Urinary bladder (tissue), 4 donors: ENCODE measurements around the gene ME2. TPM values are rescaled to one million over a fixed set of nuclear protein-coding genes. Genes with fewer than 3 reads are reported as not detected.
"Not testable (repeated sequence)": the region's sequence is repeated elsewhere in the genome, so short reads cannot be mapped to it uniquely, and the experiment has no call there.

Source experiments
- DNase-seq: peaks from one replicate; pipeline ENCODE4 v3.0.0-alpha.2; 2015; ENCODE audit errors: extremely low spot score
- H3K27ac ChIP-seq: one replicate; pipeline ENCODE4 v1.5.1; 2013; ENCODE audit warnings: low read depth, mild to moderate bottlenecking, moderate library complexity
- H3K36me3 ChIP-seq: one replicate; pipeline ENCODE4 v1.6.1; 2013; ENCODE audit warnings: mild to moderate bottlenecking, moderate library complexity; ENCODE audit not compliant: insufficient read depth
- H3K4me1 ChIP-seq: one replicate; pipeline ENCODE4 v1.6.1; 2013; ENCODE audit warnings: mild to moderate bottlenecking, moderate library complexity; ENCODE audit not compliant: insufficient read depth
- H3K4me3 ChIP-seq: one replicate; pipeline ENCODE4 v1.5.1; 2013; ENCODE audit warnings: low read depth, low read length
- WGBS: extraction: QIAGEN DNeasy Blood & Tissue Kit; methylation state at CpG from one replicate; pipeline ENCODE4 v1.1.7; 2013; 5-methylcytosine and 5-hydroxymethylcytosine counted together
- polyA plus RNA-seq: library from polyadenylated mRNA; stranded (reverse); fragments of 200-250 nt; gene quantifications from one replicate; pipeline ENCODE4 v1.2.3, GENCODE V29; 2013
- total RNA-seq: library from RNA; depleted of rRNA; stranded (reverse); fragments of >200 nt; gene quantifications from one replicate; pipeline ENCODE4 v1.2.3, GENCODE V29; 2014
- donor health status: healthy with polysubstance abuse.
- donor health status: healthy.

ME2 gene
- total and polyA plus RNA-seq, 2 donors, result 30.9 to 66.0 TPM

GRCh38 chr18:50911006-50911405, 32.1 kb downstream of the ME2 start:
- H3K36me3 ChIP-seq, result peaks cover 2% of the 10 kb centered on the region
- WGBS, result 96% methylated on average over 1 of the region's 1 CpG
- no peak overlapping the region for H3K4me3 ChIP-seq
- H3K27ac ChIP-seq, result no peak overlapping the region
- DNase-seq, result no peak
- no peaks in the 10 kb centered on the region for H3K4me1 ChIP-seq

DNA sequence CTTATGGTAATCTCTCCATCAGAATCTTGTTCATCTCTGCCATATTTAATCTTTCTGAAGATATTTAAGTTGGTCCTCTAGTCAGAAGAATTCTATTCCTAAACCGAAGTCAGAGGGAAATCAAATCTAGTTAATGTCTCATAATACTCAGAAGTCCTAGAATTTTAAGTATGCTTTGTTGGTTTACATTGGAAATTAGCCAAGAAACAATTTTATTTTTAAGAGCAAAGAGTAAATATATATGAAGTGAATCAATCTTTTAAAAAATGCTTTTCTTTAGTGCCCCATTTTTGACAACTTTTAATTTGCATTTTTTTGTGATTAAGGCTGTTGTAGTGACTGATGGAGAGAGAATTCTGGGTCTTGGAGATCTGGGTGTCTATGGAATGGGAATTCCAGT, 38.1 kb downstream of the ME2 start:
- H3K4me3 ChIP-seq, result no peak overlapping the region
- no peaks in the 10 kb centered on the region for H3K4me1 ChIP-seq
- no peak overlapping the region for H3K27ac ChIP-seq
- no peak for DNase-seq
- 71% methylated on average over 1 of the region's 1 CpG for WGBS
- peaks cover 5% of the 10 kb centered on the region for H3K36me3 ChIP-seq

DNA sequence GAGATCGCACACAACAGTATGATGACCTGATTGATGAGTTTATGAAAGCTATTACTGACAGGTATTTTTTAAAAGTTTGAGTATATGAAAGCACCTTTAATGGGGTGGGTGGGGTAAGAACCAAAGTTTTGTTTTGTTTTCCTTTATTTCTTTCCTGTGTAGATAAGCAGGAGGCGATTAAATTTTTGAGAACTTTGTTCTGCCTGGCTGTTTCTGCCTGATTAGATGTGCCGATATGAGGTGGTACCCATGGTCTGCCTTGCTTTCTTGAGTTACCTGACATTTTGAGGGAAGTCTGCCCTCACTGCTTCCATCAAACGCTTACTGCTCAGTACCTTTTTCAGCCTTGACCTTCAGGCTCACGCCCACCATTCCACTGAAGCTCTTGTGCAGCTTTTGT, 39.2 kb downstream of the ME2 start:
- Histone ChIP-seq H3K4me1 (no peaks in the 10 kb centered on the region), H3K4me3 (no peak overlapping the region), H3K36me3 (peaks cover 7% of the 10 kb centered on the region), H3K27ac (no peak overlapping the region)
- WGBS, result 96% methylated on average over 5 of the region's 5 CpGs
- DNase-seq, result no peak

- H3K27ac ChIP-seq, result no peak overlapping the region
- H3K4me1 ChIP-seq, result no peaks in the 10 kb centered on the region
- no peak for DNase-seq
- no peak overlapping the region for H3K4me3 ChIP-seq
- WGBS, result 97% methylated on average over 2 of the region's 2 CpGs
- H3K36me3 ChIP-seq, result peaks cover 3% of the 10 kb centered on the region
Observed at GRCh38 chr18:50924372-50924771, 45.5 kb downstream of the ME2 start.

DNA sequence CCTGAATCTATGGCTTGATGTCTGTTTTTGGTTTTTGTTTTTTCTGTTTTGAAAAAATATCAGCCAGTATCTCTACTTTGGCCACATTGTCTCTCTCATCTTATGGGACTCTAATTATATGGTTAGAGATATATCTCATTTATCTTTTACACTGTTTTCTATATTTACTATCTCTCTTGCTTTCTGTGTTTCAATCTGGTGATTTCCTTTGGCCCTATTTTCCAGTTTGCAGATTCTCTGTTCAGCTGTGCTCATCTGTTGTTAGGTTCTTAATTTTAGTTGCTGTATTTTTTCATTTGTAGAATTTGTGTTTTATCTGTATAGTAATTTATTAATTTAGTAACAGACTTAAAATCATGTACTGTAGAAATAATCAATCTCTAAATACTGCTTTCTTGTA, 47.6 kb downstream of the ME2 start:
- no peak overlapping the region for H3K4me3 ChIP-seq
- no peak overlapping the region for H3K27ac ChIP-seq
- no peaks in the 10 kb centered on the region for H3K4me1 ChIP-seq
- H3K36me3 ChIP-seq, result peaks cover 2% of the 10 kb centered on the region
- DNase-seq, result no peak

DNA sequence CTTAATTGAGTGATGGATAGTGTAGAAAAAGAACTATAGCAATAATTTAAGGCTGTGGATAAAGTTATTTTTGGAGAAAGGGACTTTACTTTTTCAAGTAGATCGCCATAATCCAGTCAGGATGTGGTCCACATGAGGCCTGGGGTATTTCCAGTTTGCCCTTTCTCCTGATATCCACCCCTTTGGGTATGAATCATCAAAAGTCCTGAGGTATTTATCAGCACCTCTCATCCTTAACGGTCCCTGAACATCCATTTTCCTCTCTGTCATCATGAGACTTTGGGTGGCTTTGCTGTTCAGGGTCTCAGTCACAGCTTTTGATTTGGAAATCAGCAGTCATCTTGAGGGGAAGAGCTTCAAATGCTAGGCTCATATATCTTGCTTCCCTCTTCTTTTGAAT, 49.6 kb downstream of the ME2 start:
- Histone ChIP-seq H3K4me1 (no peaks in the 10 kb centered on the region), H3K27ac (no peak overlapping the region), H3K36me3 (no peaks in the 10 kb centered on the region), H3K4me3 (no peak overlapping the region)
- WGBS, result 94% methylated on average over 2 of the region's 2 CpGs
- DNase-seq, result no peak

DNA sequence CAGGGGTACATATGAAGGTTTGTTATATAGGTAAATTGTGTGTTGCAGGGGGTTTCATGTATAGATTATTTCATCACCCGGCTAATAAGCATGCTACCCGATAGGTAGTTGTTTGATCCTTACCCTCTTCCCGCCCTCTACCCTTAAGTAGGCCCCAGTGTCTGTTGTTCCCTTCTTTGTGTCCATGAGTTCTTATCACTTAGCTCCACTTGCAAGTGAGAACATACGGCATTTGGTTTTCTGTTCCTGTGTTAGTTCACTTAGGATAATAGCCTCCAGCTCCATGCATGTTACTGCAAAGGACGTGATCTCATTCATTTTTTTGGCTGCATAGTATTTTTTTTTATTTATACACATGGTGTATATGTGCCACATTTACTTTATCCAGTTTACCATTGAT, 54.8 kb downstream of the ME2 start:
- WGBS, result 96% methylated on average over 5 of the region's 5 CpGs
- Histone ChIP-seq H3K4me1 (no peaks in the 10 kb centered on the region), H3K4me3 (no peak overlapping the region), H3K36me3 (no peaks in the 10 kb centered on the region), H3K27ac (no peak overlapping the region)
- DNase-seq, result no peak

- Histone ChIP-seq H3K27ac (no peak overlapping the region), H3K4me1 (no peaks in the 10 kb centered on the region), H3K36me3 (no peaks in the 10 kb centered on the region), H3K4me3 (no peak overlapping the region)
- no peak for DNase-seq
- 95% methylated on average over 6 of the region's 6 CpGs for WGBS
Observed at GRCh38 chr18:50934545-50935211, 55.8 kb downstream of the ME2 start.

DNA sequence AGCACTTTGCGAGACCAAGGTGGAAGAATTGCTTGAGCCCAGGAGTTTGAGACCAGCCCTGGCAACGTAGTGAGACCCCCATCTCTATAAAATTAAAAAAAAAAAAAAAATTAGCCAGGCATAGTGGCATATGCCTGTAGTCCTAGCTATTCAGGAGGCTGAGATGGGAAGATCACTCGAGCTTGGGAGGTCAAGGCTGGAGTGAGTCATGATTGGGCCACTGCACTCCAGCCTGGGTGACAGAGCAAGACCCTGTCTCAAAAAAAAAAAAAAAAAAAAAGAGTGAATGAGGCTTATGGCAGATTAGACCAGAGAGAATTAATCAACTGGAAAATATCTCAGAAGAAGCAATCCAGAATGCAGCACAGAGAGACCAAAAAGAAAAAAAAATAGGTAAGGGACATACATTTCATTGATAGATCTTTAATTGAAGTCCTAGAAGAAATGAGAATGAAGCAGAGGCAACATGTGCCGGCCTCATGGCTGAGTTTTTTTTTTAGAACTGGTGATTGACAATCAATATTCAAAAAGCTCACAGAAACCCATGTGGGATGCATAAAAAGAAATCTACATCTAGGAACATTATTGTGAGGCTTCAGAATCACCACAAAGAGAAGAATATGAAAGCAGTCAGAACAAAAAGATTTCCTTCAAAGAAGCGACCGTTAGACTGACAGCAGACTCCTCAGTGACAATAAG, 56.7 kb downstream of the ME2 start:
- Histone ChIP-seq H3K4me3 (no peak overlapping the region), H3K4me1 (no peaks in the 10 kb centered on the region), H3K36me3 (no peaks in the 10 kb centered on the region), H3K27ac (no peak overlapping the region)
- 98% methylated on average over 6 of the region's 6 CpGs for WGBS
- DNase-seq, result no peak

DNA sequence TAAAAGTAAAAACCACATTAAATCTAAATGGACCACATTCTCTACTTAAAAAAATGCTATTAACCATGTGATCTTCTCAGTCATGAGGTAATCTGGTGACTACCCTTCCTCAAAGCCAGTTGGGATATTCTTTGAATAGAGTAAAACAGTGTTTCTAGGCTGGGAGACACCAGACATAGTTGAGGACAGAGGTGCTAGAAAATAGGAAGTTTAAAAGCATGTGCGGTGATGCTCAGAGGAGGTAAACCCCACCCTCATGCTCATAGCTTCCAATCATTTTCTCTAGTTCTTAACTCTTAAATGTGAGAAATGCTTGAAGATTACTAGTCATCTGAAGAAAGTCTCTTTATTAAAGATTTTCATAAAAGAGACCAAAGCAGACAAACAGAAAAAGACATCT, 58.3 kb downstream of the ME2 start:
- no peak for DNase-seq
- Histone ChIP-seq H3K27ac (no peak overlapping the region), H3K4me3 (no peak overlapping the region), H3K36me3 (no peaks in the 10 kb centered on the region), H3K4me1 (no peaks in the 10 kb centered on the region)
- WGBS, result 90% methylated on average over 1 of the region's 1 CpG

DNA sequence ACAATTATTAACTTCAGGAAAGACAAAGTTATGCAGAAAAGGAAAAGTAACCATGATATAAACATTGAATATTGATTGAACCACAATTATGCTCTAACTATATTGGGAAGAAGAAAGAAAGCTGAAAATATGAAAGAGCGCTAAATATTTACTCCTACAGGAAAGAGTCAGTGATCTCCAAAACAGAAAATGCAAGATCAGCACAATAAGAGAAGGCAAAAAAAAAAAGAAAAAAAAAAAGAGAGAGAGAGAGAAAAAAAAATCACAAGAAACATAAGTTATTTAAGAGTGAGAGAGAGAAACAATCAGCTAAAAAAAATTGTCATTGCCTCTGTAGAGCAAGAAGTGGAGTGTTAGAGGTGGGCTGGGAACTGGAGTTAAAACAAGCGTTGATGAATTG, 60.0 kb downstream of the ME2 start:
- DNase-seq, result no peak
- Histone ChIP-seq H3K4me3 (no peak overlapping the region), H3K4me1 (no peaks in the 10 kb centered on the region), H3K27ac (no peak overlapping the region), H3K36me3 (no peaks in the 10 kb centered on the region)
- 94% methylated on average over 2 of the region's 2 CpGs for WGBS

DNA sequence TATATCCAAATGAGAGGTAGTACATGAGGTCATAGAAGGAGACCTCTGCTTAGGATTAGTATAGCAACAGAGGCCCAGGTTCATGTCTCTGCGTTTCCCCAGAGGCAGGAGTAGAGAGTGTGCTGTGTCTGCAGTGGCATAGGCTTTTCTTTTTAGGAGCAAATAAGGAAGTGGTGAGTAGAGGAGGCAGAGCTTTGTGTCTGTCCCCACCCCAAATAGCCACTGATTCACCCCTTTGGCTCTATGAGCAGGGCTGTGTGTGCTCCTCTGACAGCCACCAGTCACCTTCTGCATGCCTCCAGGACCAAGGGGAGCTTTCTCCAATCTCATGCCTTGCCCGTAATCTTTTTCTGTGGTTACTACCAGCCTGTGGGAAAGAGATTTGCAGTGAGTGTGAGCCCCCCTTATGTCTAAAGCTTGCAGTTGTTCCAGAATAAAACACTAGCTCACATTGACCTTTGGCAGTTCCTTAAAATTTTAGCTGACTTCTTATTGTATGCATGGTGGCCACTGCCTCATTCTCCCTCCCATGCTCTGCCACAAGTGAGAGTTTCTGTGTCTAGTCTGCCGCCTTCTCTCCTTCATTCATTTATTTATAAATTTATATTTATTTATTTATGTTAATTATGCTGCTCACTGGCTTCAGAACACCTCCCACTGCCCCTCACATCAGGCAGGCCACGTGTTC, 65.5 kb downstream of the ME2 start:
- no peak overlapping the region for H3K4me3 ChIP-seq
- H3K36me3 ChIP-seq, result peaks cover 1% of the 10 kb centered on the region
- WGBS, result 90% methylated on average over 4 of the region's 4 CpGs
- DNase-seq, result no peak
- H3K4me1 ChIP-seq, result no peaks in the 10 kb centered on the region
- no peak overlapping the region for H3K27ac ChIP-seq

- not testable (repeated sequence) for H3K4me1 ChIP-seq, DNase-seq, H3K27ac ChIP-seq, H3K4me3 ChIP-seq, H3K36me3 ChIP-seq
- 97% methylated on average over 2 of the region's 2 CpGs for WGBS
Observed at GRCh38 chr18:50945918-50946317, 67.0 kb downstream of the ME2 start.

DNA sequence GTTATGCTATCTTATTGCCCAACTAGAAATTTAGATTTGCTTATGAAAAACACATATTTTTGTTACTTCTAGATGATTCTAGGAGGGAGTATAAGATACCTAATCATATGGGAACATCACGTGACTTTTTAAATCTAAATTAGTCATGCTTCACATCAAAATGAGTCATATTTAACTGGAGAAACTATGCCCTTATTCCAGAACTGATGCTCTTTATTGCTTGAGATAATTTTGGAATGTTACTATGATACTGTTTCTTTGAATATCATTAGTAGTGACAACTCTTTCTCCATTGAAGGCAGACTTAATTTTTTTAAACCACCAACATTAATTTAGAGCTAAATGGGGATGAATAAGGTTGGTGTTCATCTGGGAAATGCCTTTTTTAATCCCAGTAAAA, 69.0 kb downstream of the ME2 start:
- Histone ChIP-seq H3K36me3 (peaks cover 1% of the 10 kb centered on the region), H3K4me3 (no peak overlapping the region), H3K4me1 (no peaks in the 10 kb centered on the region), H3K27ac (no peak overlapping the region)
- 68% methylated on average over 1 of the region's 1 CpG for WGBS
- no peak for DNase-seq
